Liver (tissue), 9 donors: Measurements from ENCODE around the gene ANK3. TPM values are rescaled to one million over a fixed set of nuclear protein-coding genes. Genes with fewer than 3 reads are reported as not detected.

Experiments
- DNase-seq: peaks from one replicate; pipeline ENCODE4 v3.0.0-alpha.2; 2017; ENCODE audit warnings: low spot score
- H3K27ac ChIP-seq, 2 donors: one replicate each; pipeline ENCODE4 v1.7.0; 2013; ENCODE audit warnings: inconsistent platforms in 2 of 2, low read length in 2 of 2, control low read depth in 1 of 2, low read depth in 1 of 2, mild to moderate bottlenecking in 1 of 2
- H3K27me3 ChIP-seq, 4 donors: one replicate each; pipeline versions ENCODE4 v1.6.1 to v1.7.0; 2013; ENCODE audit warnings: low read length in 3 of 4, inconsistent platforms in 1 of 4, mild to moderate bottlenecking in 1 of 4, moderate library complexity in 1 of 4; ENCODE audit not compliant: control insufficient read depth in 4 of 4, insufficient read depth in 4 of 4
- H3K36me3 ChIP-seq, 4 donors: one replicate each; pipeline versions ENCODE4 v1.6.1 to v1.7.0; 2013; ENCODE audit warnings: low read length in 3 of 4, mild to moderate bottlenecking in 3 of 4, low read depth in 1 of 4, moderate library complexity in 1 of 4; ENCODE audit not compliant: control insufficient read depth in 4 of 4, insufficient read depth in 3 of 4
- H3K4me1 ChIP-seq, 4 donors: one replicate each; pipeline versions ENCODE4 v1.6.1 to v1.7.0; 2013; ENCODE audit warnings: low read length in 3 of 4, mild to moderate bottlenecking in 3 of 4, moderate library complexity in 1 of 4; ENCODE audit not compliant: control insufficient read depth in 4 of 4, insufficient read depth in 4 of 4
- H3K4me3 ChIP-seq, 3 donors: one replicate each; pipeline versions ENCODE4 v1.6.1 to v1.7.0; 2013; ENCODE audit warnings: low read length in 3 of 3, control low read depth in 1 of 3, low read depth in 1 of 3, mild to moderate bottlenecking in 1 of 3
- H3K9ac ChIP-seq, 2 donors: one replicate each; pipeline ENCODE4 v1.7.0; 2013; ENCODE audit warnings: low read length in 2 of 2, mild to moderate bottlenecking in 2 of 2, moderate library complexity in 2 of 2, control low read depth in 1 of 2, low read depth in 1 of 2
- H3K9me3 ChIP-seq, 4 donors: one replicate each; pipeline versions ENCODE4 v1.6.1 to v1.7.0; 2013; ENCODE audit warnings: low read length in 3 of 4; ENCODE audit not compliant: control insufficient read depth in 4 of 4
- EGR1 ChIP-seq, 2 donors: IDR thresholded peaks; 2 replicates each; pipeline ENCODE4 v1.6.1; 2016 to 2018; ENCODE audit warnings: antibody characterized with exemption in 2 of 2, low read depth in 2 of 2
- FOXA1 ChIP-seq: IDR thresholded peaks from 2 replicates; pipeline ENCODE4 v1.6.1; 2016; ENCODE audit warnings: antibody characterized with exemption
- FOXA2 ChIP-seq: IDR thresholded peaks from 2 replicates; pipeline ENCODE4 v1.6.1; 2016; ENCODE audit warnings: antibody characterized with exemption
- GABPA ChIP-seq, 2 donors: IDR thresholded peaks in 1 of 2; conservative IDR thresholded peaks in 1 of 2; 2 replicates each; pipeline ENCODE4 v1.6.1; 2016; ENCODE audit warnings: antibody characterized with exemption in 2 of 2, mild to moderate bottlenecking in 1 of 2, moderate library complexity in 1 of 2
- HNF4A ChIP-seq, 2 donors: conservative IDR thresholded peaks; 2 replicates each; pipeline ENCODE4 v1.6.1; 2016; ENCODE audit warnings: antibody characterized with exemption in 2 of 2, mild to moderate bottlenecking in 2 of 2
- HNF4G ChIP-seq: IDR thresholded peaks from 2 replicates; pipeline ENCODE4 v1.6.1; 2016; ENCODE audit warnings: antibody characterized with exemption
- JUND ChIP-seq, 2 donors: IDR thresholded peaks; 2 replicates each; pipeline ENCODE4 v1.6.1; 2016; ENCODE audit warnings: antibody characterized with exemption in 2 of 2
- MAX ChIP-seq: IDR thresholded peaks from 2 replicates; pipeline ENCODE4 v1.6.1; 2016; ENCODE audit warnings: antibody characterized with exemption
- NR2F2 ChIP-seq: IDR thresholded peaks from 2 replicates; pipeline ENCODE4 v1.6.1; 2016; ENCODE audit warnings: antibody characterized with exemption
- RAD21 ChIP-seq, 2 donors: IDR thresholded peaks; 2 replicates each; pipeline ENCODE4 v1.6.1; 2016; ENCODE audit warnings: antibody characterized with exemption in 2 of 2, mild to moderate bottlenecking in 2 of 2
- RXRA ChIP-seq, 2 donors: IDR thresholded peaks; 2 replicates each; pipeline ENCODE4 v1.6.1; 2017 to 2018; ENCODE audit warnings: antibody characterized with exemption in 2 of 2, mild to moderate bottlenecking in 1 of 2
- SP1 ChIP-seq: IDR thresholded peaks from 2 replicates; pipeline ENCODE4 v1.6.1; 2018; ENCODE audit warnings: antibody characterized with exemption, mild to moderate bottlenecking
- TAF1 ChIP-seq: conservative IDR thresholded peaks from 2 replicates; pipeline ENCODE4 v1.6.1; 2016; ENCODE audit warnings: antibody characterized with exemption, mild to moderate bottlenecking
- YY1 ChIP-seq: IDR thresholded peaks from 2 replicates; pipeline ENCODE4 v1.6.1; 2016; ENCODE audit warnings: antibody characterized with exemption, mild to moderate bottlenecking
- WGBS: extraction: QIAGEN DNeasy Blood & Tissue Kit; methylation state at CpG from one replicate; pipeline ENCODE4 v1.1.7; 2013; 5-methylcytosine and 5-hydroxymethylcytosine counted together
- polyA plus RNA-seq, 2 donors: library from polyadenylated mRNA; stranded (reverse) in 1 of 2; unstranded in 1 of 2; fragments of 200-250 nt in 1 of 2; fragments of >200 nt in 1 of 2; fragmentation: Nextera tagmentation in 1 of 2; extraction: Ambion mirVana in 1 of 2; gene quantifications; one replicate each; pipeline versions ENCODE4 v1.2.1 to v1.2.3, GENCODE V29; 2013 to 2015
- total RNA-seq, 2 donors: library from RNA; depleted of rRNA; stranded (reverse); fragments of >200 nt; gene quantifications; one replicate each; pipeline ENCODE4 v1.2.3, GENCODE V29; 2014
- TF ChIP-seq, protein P1 (sequence below): fragments of 150-350 bp; IDR thresholded peaks from 2 replicates; pipeline ENCODE4 v1.5.1; 2017; ENCODE audit warnings: improper control_type of control experiment, low read depth, low read length; ENCODE audit not compliant: missing input control
- TF ChIP-seq, protein P2 (sequence below): IDR thresholded peaks from 2 replicates; pipeline ENCODE4 v1.6.1; 2016; ENCODE audit warnings: antibody characterized with exemption, mild to moderate bottlenecking
- donor health status: healthy.
- donor health status: healthy.
- donor health status: healthy.
- donor health status: healthy.
- donor health status: healthy.

Gene ANK3
- total and polyA plus RNA-seq, 4 donors: 5.7 to 30.0 (median 9.7) TPM

GRCh38 chr10:60384708-60385398 is 4.8 kb downstream of the ANK3 start (continued):
- TF ChIP-seq FOXA2 (no peak), YY1 (no peak), RAD21 (IDR thresholded peaks at IDR 0.05) (no peak), HNF4A (conservative IDR thresholded peaks at IDR 0.05) (no peak), GABPA (IDR thresholded peaks at IDR 0.05 in 1 of 2, conservative IDR thresholded peaks at IDR 0.05 in 1 of 2) (no peak), NR2F2 (no peak)
- TF ChIP-seq, protein P1, sequence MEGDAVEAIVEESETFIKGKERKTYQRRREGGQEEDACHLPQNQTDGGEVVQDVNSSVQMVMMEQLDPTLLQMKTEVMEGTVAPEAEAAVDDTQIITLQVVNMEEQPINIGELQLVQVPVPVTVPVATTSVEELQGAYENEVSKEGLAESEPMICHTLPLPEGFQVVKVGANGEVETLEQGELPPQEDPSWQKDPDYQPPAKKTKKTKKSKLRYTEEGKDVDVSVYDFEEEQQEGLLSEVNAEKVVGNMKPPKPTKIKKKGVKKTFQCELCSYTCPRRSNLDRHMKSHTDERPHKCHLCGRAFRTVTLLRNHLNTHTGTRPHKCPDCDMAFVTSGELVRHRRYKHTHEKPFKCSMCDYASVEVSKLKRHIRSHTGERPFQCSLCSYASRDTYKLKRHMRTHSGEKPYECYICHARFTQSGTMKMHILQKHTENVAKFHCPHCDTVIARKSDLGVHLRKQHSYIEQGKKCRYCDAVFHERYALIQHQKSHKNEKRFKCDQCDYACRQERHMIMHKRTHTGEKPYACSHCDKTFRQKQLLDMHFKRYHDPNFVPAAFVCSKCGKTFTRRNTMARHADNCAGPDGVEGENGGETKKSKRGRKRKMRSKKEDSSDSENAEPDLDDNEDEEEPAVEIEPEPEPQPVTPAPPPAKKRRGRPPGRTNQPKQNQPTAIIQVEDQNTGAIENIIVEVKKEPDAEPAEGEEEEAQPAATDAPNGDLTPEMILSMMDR: no peak

DNA sequence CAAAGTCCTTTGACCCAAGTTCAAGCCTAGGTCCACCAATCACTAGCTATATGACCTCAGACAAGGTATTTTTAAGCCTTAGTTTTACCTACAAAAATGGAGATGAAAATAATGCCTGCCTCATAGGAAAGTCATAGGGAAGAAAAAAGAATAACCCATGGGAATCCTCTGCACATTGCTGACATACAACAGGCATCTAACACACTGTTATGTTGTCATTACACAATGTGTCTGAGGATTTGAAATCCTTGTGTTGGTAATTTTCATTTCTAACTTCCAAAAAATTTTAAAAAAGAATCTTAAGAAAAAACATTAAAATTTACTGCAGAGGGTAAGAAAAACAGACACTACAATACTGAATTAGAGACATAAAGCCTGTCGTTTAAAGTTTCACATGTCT is 5.7 kb downstream of the ANK3 start:
- no peak overlapping the region for H3K27ac ChIP-seq
- H3K4me1 ChIP-seq: peaks cover 0 to 4% (median 0%) of the 10 kb centered on the region in 4 donors
- H3K9me3 ChIP-seq: no peaks in the 10 kb centered on the region
- H3K9ac ChIP-seq: no peak overlapping the region
- no peak overlapping the region for H3K4me3 ChIP-seq
- no peaks in the 10 kb centered on the region for H3K27me3 ChIP-seq
- DNase-seq: no peak
- 89% methylated on average over 1 of the region's 1 CpG for WGBS
- TF ChIP-seq JUND (IDR thresholded peaks at IDR 0.05) (no peak), HNF4A (conservative IDR thresholded peaks at IDR 0.05) (no peak), HNF4G (no peak), EGR1 (IDR thresholded peaks at IDR 0.05; ENCODE audit: low read depth in 2 of 2) (no peak), FOXA2 (no peak), MAX (no peak), TAF1 (no peak)
- TF ChIP-seq, protein P1: no peak
- no peaks in the 10 kb centered on the region for H3K36me3 ChIP-seq

GRCh38 chr10:60382946-60383681 is 6.6 kb downstream of the ANK3 start:
- whole genome bisulfite sequencing: 88% methylated on average over 1 of the region's 1 CpG
- TF ChIP-seq RXRA (IDR thresholded peaks at IDR 0.05): no peak
- no peak for TF ChIP-seq EGR1 (IDR thresholded peaks at IDR 0.05; ENCODE audit: low read depth in 2 of 2)
- TF ChIP-seq, protein P2, sequence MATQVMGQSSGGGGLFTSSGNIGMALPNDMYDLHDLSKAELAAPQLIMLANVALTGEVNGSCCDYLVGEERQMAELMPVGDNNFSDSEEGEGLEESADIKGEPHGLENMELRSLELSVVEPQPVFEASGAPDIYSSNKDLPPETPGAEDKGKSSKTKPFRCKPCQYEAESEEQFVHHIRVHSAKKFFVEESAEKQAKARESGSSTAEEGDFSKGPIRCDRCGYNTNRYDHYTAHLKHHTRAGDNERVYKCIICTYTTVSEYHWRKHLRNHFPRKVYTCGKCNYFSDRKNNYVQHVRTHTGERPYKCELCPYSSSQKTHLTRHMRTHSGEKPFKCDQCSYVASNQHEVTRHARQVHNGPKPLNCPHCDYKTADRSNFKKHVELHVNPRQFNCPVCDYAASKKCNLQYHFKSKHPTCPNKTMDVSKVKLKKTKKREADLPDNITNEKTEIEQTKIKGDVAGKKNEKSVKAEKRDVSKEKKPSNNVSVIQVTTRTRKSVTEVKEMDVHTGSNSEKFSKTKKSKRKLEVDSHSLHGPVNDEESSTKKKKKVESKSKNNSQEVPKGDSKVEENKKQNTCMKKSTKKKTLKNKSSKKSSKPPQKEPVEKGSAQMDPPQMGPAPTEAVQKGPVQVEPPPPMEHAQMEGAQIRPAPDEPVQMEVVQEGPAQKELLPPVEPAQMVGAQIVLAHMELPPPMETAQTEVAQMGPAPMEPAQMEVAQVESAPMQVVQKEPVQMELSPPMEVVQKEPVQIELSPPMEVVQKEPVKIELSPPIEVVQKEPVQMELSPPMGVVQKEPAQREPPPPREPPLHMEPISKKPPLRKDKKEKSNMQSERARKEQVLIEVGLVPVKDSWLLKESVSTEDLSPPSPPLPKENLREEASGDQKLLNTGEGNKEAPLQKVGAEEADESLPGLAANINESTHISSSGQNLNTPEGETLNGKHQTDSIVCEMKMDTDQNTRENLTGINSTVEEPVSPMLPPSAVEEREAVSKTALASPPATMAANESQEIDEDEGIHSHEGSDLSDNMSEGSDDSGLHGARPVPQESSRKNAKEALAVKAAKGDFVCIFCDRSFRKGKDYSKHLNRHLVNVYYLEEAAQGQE: no peak
- no peak for TF ChIP-seq HNF4G
- no peak for TF ChIP-seq JUND (IDR thresholded peaks at IDR 0.05)
- TF ChIP-seq NR2F2: no peak
- TF ChIP-seq FOXA1: no peak
- TF ChIP-seq, protein P1: no peak
- TF ChIP-seq GABPA (IDR thresholded peaks at IDR 0.05 in 1 of 2, conservative IDR thresholded peaks at IDR 0.05 in 1 of 2): no peak
- no peak for TF ChIP-seq TAF1
- TF ChIP-seq HNF4A (conservative IDR thresholded peaks at IDR 0.05): no peak
- TF ChIP-seq FOXA2: no peak
- TF ChIP-seq SP1: no peak
- DNase-seq: no peak
- Histone ChIP-seq H3K4me1 (peaks cover 0 to 4% (median 0%) of the 10 kb centered on the region in 4 donors), H3K36me3 (no peaks in the 10 kb centered on the region), H3K9me3 (no peaks in the 10 kb centered on the region), H3K27me3 (no peaks in the 10 kb centered on the region), H3K9ac (no peak overlapping the region), H3K27ac (no peak overlapping the region), H3K4me3 (no peak overlapping the region)
